ENCODE data around the gene SPATA2.
"Not testable (repeated sequence)": the region's sequence is repeated elsewhere in the genome, so short reads cannot be mapped to it uniquely, and the experiment has no call there.

Gene SPATA2, protein sequence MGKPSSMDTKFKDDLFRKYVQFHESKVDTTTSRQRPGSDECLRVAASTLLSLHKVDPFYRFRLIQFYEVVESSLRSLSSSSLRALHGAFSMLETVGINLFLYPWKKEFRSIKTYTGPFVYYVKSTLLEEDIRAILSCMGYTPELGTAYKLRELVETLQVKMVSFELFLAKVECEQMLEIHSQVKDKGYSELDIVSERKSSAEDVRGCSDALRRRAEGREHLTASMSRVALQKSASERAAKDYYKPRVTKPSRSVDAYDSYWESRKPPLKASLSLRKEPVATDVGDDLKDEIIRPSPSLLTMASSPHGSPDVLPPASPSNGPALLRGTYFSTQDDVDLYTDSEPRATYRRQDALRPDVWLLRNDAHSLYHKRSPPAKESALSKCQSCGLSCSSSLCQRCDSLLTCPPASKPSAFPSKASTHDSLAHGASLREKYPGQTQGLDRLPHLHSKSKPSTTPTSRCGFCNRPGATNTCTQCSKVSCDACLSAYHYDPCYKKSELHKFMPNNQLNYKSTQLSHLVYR

DNA sequence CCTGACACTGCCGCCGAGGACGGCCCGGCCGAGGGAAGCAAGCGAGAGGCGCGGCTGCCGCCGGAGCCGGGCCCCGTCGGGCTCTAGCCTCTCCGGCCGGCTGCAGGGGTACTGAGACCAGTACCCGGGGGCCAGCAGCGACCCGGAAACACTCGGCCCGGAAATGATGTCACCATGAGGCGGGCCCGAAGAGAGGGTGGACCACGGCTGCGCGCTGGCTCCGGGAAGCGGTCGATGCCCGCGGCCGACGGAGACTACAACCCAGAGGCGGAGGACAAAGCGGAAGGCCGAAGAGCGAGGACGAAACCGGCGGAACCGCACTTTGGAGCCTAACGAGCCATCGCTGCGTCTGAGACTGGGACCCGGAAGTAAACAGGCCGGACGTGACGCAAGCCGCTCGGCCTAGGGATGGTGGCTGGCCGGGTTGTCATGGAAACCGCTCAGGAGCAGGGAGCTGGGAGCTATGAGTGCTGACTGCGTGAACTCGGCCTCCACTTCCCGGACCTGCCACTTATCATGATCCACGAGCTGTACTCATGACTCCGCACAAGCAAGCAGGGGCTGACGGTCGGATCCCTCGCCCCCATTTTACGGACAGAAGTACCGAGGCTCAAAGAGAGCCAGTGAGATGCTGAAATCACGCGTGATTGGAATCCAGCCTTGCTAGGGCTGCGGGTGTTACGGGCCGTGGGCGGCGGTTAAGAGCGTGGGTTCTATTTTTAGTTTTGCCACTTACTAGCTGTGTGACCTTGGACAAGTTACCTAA is at the start of gene SPATA2:
Gene SPATA2 (minus strand): TSS at position 150 of the 766 bp plus-strand sequence. CDS start 7,039 bp downstream, outside the sequence.
- TF ChIP-seq JUND (IDR thresholded peaks at IDR 0.05; ENCODE audit: low read depth) = no peak
- in situ Hi-C loops (cut with HindIII; ENCODE audit: low pct_unique_long_range_greater_than_20kb, low sequenced_read_pairs) = no loop called here
- DNase-seq (ENCODE audit: low read depth in 1 of 2, low spot score in 1 of 2) = peak; percentile 93 to 97

DNA sequence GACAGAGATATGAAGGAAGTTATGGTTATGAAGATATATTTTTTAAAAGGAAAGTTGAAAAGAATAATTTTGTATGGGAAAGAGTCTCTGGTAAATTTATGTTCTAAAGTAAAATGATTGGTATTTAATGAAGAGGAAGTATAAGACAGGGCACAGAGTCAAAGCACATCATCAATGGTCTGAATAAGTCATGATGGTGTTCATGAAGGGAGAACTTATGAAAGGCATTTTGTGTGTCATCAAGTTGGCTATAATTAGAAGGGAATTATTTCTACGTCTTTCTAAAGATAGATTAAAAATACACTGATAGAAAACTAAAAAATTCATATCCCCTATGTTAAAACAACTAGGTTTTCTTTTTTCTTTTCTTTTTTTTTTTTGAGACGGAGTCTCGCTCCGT is 46.1 kb upstream of the SPATA2 start:
- DNase-seq (ENCODE audit: low read depth in 1 of 2, low spot score in 1 of 2) = no peak
- TF ChIP-seq JUND (IDR thresholded peaks at IDR 0.05; ENCODE audit: low read depth) = no peak
- in situ Hi-C loops (cut with HindIII; ENCODE audit: low pct_unique_long_range_greater_than_20kb, low sequenced_read_pairs) = no loop called here

DNA sequence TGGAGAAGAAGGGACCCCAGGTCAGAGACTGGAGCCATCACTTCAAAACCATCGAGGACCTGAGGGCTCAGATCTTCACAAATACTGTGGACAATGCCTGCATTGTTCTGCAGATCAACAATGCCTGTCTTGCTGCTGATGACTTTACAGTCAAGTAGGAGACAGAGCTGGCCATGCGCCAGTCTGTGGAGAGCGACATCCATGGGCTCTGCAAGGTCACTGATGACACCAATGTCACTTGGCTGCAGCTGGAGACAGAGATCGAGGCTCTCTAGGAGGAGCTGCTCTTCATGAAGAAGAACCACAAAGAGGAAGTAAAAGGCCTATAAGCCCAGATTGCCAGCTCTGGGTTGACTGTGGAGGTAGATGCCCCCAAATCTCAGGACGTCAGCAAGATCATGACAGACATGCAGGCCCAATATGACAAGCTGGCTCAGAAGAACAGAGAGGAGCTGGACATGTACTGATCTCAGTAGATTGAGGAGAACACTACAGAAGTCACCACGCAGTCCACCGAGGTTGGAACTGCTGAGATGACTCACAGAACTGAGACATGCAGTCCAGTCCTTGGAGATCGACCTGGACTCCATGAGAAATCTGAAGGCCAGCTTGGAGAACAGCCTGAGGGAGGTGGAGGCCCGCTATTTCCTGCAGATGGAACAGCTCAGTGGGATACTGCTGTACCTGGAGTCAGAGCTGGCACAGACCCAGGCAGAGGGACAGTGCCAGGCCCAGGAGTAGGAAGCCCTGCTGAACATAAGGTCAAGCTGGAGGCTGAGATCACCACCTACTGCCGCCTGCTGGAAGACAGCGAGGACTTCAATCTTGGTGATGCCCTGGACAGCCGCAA is 42.0 kb upstream of the SPATA2 start:
- in situ Hi-C loops (cut with HindIII; ENCODE audit: low pct_unique_long_range_greater_than_20kb, low sequenced_read_pairs) = not testable (repeated sequence)
- DNase-seq (ENCODE audit: low read depth in 1 of 2, low spot score in 1 of 2) = peak in 1 of 2 experiments; percentile 42

DNA sequence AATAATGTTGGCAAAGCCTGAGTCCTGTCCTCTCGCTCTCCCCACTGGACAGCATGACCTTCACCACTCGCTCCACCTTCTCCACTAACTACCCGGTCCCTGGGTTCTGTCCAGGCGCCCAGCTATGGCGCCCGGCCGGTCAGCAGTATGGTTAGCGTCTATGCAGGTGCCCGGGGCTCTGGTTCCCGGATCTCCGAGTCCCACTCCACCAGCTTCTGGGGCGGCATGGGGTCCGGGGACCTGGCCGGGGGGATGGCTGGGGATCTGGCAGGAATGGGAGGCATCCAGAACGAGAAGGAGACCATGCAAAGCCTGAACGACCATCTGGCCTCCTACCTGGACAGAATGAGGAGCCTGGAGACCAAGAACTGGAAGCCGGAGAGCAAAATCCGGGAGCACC is 41.4 kb upstream of the SPATA2 start:
- no peak for DNase-seq (ENCODE audit: low read depth in 1 of 2, low spot score in 1 of 2)
- in situ Hi-C loops (cut with HindIII; ENCODE audit: low pct_unique_long_range_greater_than_20kb, low sequenced_read_pairs) = no loop called here
- no peak for TF ChIP-seq JUND (IDR thresholded peaks at IDR 0.05; ENCODE audit: low read depth)

DNA sequence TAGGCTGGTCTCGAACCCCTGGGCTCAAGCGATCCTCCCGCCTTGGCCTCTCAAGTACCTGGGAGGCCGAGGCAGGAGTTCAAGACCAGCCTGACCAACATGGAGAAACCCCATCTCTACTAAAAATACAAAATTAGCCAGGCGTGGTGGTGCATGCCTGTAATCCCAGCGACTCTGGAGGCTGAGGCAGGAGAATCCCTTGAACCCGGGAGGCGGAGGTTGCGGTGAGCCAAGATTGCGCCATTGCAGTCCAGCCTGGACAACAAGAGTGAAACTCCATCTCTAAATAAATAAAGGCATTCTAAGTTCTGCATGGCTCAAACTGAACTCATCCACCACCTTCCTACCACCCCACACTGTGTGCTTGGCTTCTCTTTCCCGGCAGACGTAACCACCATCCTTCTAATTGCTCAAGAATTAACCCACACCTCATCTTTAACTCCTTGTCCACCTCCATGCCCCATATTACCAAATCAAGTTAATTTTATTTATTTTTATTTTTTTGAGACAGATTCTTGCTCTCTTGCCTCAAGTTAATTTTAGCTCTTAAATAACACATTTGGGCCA is 40.6 kb upstream of the SPATA2 start:
- DNase-seq (ENCODE audit: low read depth in 1 of 2, low spot score in 1 of 2); in situ Hi-C loops (cut with HindIII; ENCODE audit: low pct_unique_long_range_greater_than_20kb, low sequenced_read_pairs): not testable (repeated sequence)

DNA sequence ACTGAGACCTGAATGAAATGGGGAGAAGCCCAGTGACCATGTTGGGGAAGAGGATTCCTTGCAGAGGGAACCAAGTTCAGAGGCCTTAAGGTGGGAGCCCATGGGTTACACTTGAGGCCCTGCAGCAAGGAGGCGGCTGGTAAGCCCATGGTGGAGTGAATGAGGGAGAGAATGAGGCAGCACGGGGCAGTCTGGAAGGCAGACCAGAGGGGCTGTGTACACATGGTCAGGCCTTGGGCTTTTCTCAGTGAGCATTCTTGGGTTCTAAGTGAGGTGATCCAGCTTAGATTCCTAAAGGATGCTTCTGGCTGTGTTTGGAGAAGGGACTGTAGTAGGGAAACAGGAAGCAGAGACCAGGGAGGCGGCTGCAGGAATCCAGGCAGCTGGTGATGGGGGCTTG is 39.8 kb upstream of the SPATA2 start:
- in situ Hi-C loops (cut with HindIII; ENCODE audit: low pct_unique_long_range_greater_than_20kb, low sequenced_read_pairs) = no loop called here
- DNase-seq (ENCODE audit: low read depth in 1 of 2, low spot score in 1 of 2) = no peak
- TF ChIP-seq JUND (IDR thresholded peaks at IDR 0.05; ENCODE audit: low read depth) = no peak

DNA sequence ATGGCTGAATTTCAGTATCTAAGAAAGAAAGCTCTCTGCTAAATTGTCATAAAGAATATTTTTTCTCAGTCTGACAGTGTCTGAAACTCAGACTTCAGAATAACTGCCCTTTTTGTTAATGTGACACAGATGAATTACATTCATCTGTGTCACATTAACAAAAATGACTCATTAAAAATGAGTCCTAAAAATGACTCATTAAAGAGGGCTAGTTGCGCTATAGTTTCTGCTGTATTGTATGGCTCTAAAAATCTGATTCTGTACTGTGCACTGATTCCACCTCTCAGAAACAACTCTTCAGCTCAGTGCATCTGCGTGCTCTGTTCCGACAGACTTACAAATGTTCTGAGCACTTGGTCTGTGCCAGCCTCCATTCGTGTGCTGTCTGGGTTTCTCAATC is 35.8 kb upstream of the SPATA2 start:
- no peak for TF ChIP-seq JUND (IDR thresholded peaks at IDR 0.05; ENCODE audit: low read depth)
- DNase-seq (ENCODE audit: low read depth in 1 of 2, low spot score in 1 of 2) = no peak
- in situ Hi-C loops (cut with HindIII; ENCODE audit: low pct_unique_long_range_greater_than_20kb, low sequenced_read_pairs) = no loop called here

DNA sequence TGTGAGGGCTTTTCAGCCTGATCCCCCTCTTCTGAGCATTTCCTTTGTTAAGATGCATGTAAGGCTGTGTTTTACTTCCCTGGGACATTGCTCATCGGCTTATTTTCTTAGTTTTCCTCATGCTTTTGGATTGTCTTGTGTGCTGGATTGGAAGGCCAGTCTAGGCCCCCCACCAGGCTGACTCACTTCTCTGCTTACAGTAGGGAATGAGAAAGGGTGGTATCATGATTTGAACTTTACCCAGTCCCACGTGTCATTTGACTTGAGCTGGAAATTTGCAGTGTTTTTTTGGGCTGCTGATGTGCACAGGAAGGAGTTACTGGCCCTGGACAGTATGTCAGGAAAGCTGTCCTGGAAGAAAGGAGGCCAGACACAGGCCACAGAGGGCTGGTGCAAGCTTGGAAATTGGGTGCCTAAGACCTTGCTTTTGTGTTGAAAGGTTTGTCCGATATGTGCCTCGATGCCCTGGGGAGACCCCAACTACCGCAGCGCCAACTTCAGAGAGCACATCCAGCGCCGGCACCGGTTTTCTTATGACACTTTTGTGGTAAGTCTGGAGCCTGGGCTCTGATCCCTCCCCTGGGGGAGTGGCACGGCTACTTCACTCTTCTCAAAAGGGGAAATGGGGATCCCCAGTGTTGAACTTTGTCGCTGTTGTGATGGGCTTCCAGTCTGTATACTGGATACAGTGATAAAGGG is 33.6 kb upstream of the SPATA2 start:
- no peak for TF ChIP-seq JUND (IDR thresholded peaks at IDR 0.05; ENCODE audit: low read depth)
- DNase-seq (ENCODE audit: low read depth in 1 of 2, low spot score in 1 of 2) = no peak
- in situ Hi-C loops (cut with HindIII; ENCODE audit: low pct_unique_long_range_greater_than_20kb, low sequenced_read_pairs) = no loop called here

DNA sequence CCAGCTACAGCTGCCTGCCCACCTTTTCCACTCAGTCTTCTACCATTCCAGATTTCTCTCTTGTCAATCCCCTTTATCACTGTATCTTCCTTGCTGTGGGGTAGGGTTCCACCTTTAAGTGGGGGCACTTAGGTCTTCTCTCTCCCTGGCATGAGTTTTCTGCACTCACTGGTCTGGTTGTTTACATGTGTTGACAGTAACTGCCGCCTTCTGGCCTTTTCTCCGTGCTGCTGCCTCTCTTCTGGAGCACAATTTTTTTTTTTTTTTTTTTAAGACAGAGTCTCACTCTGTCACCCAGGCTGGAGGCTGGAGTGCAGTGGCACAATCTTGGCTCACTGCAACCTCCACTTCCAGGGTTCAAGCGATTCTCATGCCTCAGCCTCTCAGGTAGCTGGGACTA is 32.8 kb upstream of the SPATA2 start:
- no peak for DNase-seq (ENCODE audit: low read depth in 1 of 2, low spot score in 1 of 2)
- TF ChIP-seq JUND (IDR thresholded peaks at IDR 0.05; ENCODE audit: low read depth) = no peak
- in situ Hi-C loops (cut with HindIII; ENCODE audit: low pct_unique_long_range_greater_than_20kb, low sequenced_read_pairs) = no loop called here

DNA sequence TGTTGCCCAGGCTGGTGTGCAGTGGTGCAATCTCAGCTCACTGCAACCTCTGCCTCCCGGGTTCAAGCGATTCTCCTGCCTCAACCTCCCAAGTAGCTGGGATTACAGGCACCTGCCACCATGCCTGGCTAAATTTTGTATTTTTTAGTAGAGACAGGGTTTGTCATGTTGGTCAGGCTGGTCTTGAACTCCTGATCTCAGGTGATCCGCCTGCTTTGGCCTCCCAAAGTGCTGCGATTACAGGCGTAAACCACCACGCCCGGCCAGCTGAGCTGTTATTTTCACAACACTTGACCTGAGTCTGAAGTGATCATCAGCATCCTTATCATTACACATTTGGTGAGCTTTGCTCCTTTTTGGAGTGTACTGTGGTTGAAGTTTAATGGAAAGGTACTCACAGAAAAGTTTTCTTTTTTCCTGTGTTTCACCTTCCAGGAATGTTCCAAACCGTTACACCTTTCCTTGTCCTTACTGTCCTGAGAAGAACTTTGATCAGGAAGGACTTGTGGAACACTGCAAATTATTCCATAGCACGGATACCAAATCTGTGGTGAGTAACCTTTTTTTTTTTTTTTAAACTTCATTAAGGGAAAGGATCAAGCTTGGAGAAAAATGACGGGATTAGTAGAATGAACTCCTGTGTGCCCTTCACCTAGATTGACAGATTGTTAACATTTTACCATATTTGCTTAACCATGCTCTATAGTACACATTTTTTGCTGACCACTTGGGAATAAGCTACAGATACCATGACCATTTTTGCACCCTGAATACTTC is 30.6 kb upstream of the SPATA2 start:
- no peak for DNase-seq (ENCODE audit: low read depth in 1 of 2, low spot score in 1 of 2)
- in situ Hi-C loops (cut with HindIII; ENCODE audit: low pct_unique_long_range_greater_than_20kb, low sequenced_read_pairs) = no loop called here
- TF ChIP-seq JUND (IDR thresholded peaks at IDR 0.05; ENCODE audit: low read depth) = no peak

DNA sequence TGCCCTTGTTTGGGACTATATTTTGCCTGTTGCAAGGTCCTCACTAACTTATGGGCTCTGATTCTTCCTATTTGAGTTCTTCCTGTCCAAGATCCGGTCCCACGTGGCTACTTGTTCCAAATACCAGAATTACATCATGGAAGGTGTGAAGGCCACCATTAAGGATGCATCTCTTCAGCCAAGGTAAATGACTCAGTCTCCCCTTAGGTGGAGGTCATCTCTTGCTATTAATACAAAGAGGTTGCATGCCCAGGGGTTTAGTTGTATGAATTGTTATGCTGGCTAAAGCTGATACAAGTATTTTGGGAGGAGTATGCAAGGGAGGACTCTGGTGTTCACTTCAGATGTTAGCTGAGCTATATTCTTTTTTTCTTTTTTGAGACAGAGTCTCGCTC is 30.0 kb upstream of the SPATA2 start:
- no peak for TF ChIP-seq JUND (IDR thresholded peaks at IDR 0.05; ENCODE audit: low read depth)
- in situ Hi-C loops (cut with HindIII; ENCODE audit: low pct_unique_long_range_greater_than_20kb, low sequenced_read_pairs) = no loop called here
- no peak for DNase-seq (ENCODE audit: low read depth in 1 of 2, low spot score in 1 of 2)

Measured in T47D (cell line).